HepG2 (cell line): Measurements from ENCODE around the gene HPS3. TPM values are rescaled to one million over a fixed set of nuclear protein-coding genes. Genes with fewer than 3 reads are reported as not detected.

Experiments
- ATAC-seq: fragments of 200-7000 bp; cut with Tn5 transposase; 3 replicates; pipeline ENCODE4 v1.9.1; 2020; ENCODE audit warnings: mild to moderate bottlenecking, moderate library complexity
- BruUV-seq: library from RNA; stranded (reverse); fragments of 400-500 nt; replicated peaks from 2 replicates; lab custom pipeline; 2021; lab: Mats Ljungman, UMichigan
- CTCF ChIA-PET: fragments of 300-600 bp; formaldehyde crosslinking; extraction: SDS; loops from one replicate; lab custom pipeline; 2021; ENCODE audit warnings: low total read pairs, inconsistent platforms, low intra/inter-chr PET ratio; lab: Yijun Ruan, JAX
- POLR2A ChIA-PET: fragments of 350-600 bp; sonication (Branson Sonifier 250); formaldehyde crosslinking; loops from one replicate; lab custom pipeline; 2020; ENCODE audit warnings: antibody characterized with exemption, inconsistent platforms; lab: Yijun Ruan, JAX
- DNase-seq: peaks from one replicate; pipeline ENCODE4 v3.0.0-alpha.2; 2015; ENCODE audit warnings: low spot score
- FAIRE-seq: peaks from 3 replicates; lab custom pipeline; 2011; peaks lifted over from hg19 to GRCh38; lab: Jason Lieb, UNC
- H2AFZ ChIP-seq: one replicate; pipeline ENCODE4 v1.6.1; 2011; ENCODE audit warnings: low read length, inconsistent platforms
- H3K27ac ChIP-seq: fragments of 300-600 bp; 3 replicates; pipeline ENCODE4 v1.8.0; 2011; ENCODE audit warnings: mixed run types, mild to moderate bottlenecking, mixed read lengths, low read length, inconsistent platforms; ENCODE audit not compliant: insufficient read depth; ENCODE audit errors: extremely low read length
- H3K27me3 ChIP-seq, 2 experiments: fragments of 200-600 bp in 1 of 2; 2 replicates in 1 of 2; 3 replicates in 1 of 2; pipeline versions ENCODE4 v1.6.0 to v1.8.0; 2011; ENCODE audit warnings: low read length in 2 of 2, mild to moderate bottlenecking in 2 of 2, moderate library complexity in 2 of 2, inconsistent platforms in 1 of 2; ENCODE audit not compliant: insufficient read depth in 2 of 2, control insufficient read depth in 1 of 2
- H3K36me3 ChIP-seq, 2 experiments: fragments of 200-600 bp in 1 of 2; replicated peaks in 1 of 2; 2 replicates in 1 of 2; 3 replicates in 1 of 2; pipeline versions ENCODE4 v1.5.1 to v1.8.0; 2011; ENCODE audit warnings: low read length in 2 of 2, inconsistent platforms in 1 of 2; ENCODE audit not compliant: insufficient read depth in 2 of 2, control insufficient read depth in 1 of 2
- H3K4me1 ChIP-seq: 2 replicates; pipeline ENCODE4 v1.5.1; 2012; ENCODE audit warnings: low read length, inconsistent platforms; ENCODE audit not compliant: insufficient read depth
- H3K4me2 ChIP-seq: 2 replicates; pipeline ENCODE4 v1.6.0; 2011; ENCODE audit warnings: low read depth, low read length, inconsistent platforms
- H3K4me3 ChIP-seq, 3 experiments: fragments of 200-600 bp in 1 of 3; sonication (generic), shearing (Covaris generic) in 1 of 3; replicated peaks in 1 of 3; 2 replicates each; pipeline ENCODE4 v1.5.1; 2011 to 2016; ENCODE audit warnings: low read length in 3 of 3, inconsistent platforms in 2 of 3, low read depth in 2 of 3, mild to moderate bottlenecking in 2 of 3, control low read depth in 1 of 3, mixed read lengths in 1 of 3; ENCODE audit not compliant: insufficient read depth in 1 of 3
- H3K79me2 ChIP-seq: one replicate; pipeline ENCODE4 v1.6.1; 2011; ENCODE audit warnings: low read length, inconsistent platforms; ENCODE audit not compliant: insufficient read depth
- H3K9ac ChIP-seq: 2 replicates; pipeline ENCODE4 v1.6.0; 2011; ENCODE audit warnings: mild to moderate bottlenecking, low read depth, low read length, inconsistent platforms; ENCODE audit not compliant: insufficient read depth
- H3K9me3 ChIP-seq: 2 replicates; pipeline ENCODE4 v1.5.1; 2012; ENCODE audit warnings: mild to moderate bottlenecking, low read length
- H4K20me1 ChIP-seq: 2 replicates; pipeline ENCODE4 v1.6.0; 2011; ENCODE audit warnings: inconsistent platforms, mild to moderate bottlenecking, low read length, moderate library complexity; ENCODE audit not compliant: insufficient read depth
- KDM1A ChIP-seq: IDR thresholded peaks from 2 replicates; pipeline ENCODE4 v1.6.1; 2016; ENCODE audit warnings: missing compliant biosample characterization
- MAFK ChIP-seq, 2 experiments: IDR thresholded peaks in 1 of 2; conservative IDR thresholded peaks in 1 of 2; 2 replicates each; pipeline ENCODE4 v1.6.1; 2011; ENCODE audit warnings: improper control_type of control experiment in 2 of 2, low read length in 2 of 2
- SNAPC5 ChIP-seq: sonication (generic); formaldehyde crosslinking; IDR thresholded peaks from 2 replicates; pipeline ENCODE4 v1.8.1; 2023; ENCODE audit warnings: mild to moderate bottlenecking, missing genetic modification reagents, borderline replicate concordance
- ZNF629 ChIP-seq: sonication (generic); formaldehyde crosslinking; conservative IDR thresholded peaks from 2 replicates; pipeline ENCODE4 v1.5.0; 2020; ENCODE audit warnings: missing genetic modification reagents
- ZNF879 ChIP-seq: sonication (generic); formaldehyde crosslinking; IDR thresholded peaks from 2 replicates; pipeline ENCODE4 v1.8.1; 2023; ENCODE audit warnings: missing genetic modification reagents
- WGBS: methylation state at CpG from one replicate; pipeline ENCODE4 v1.1.6; 2017; ENCODE audit warnings: low lambda C conversion rate; 5-methylcytosine and 5-hydroxymethylcytosine counted together
- in situ Hi-C: cut with HindIII; loops from 2 replicates; pipeline ENCODE4 v1.10.0; 2017; ENCODE audit warnings: low pct_unique_long_range_greater_than_20kb; ENCODE audit not compliant: extremely low pct_ligation_motif_present
- intact Hi-C: fragments of 100-400 bp; cut with micrococcal nuclease; formaldehyde crosslinking; loops from one replicate; pipeline ENCODE4 v1.10.0; 2022; ENCODE audit not compliant: unreplicated experiment
- polyA plus RNA-seq, 8 experiments: library from polyadenylated mRNA; depleted of rRNA in 3 of 8; stranded (reverse) in 7 of 8; unstranded in 1 of 8; fragments of >200 nt; fragmentation: Illumina TruSeq in 4 of 8; extraction: Trizol in 4 of 8; gene quantifications; 2 replicates each; pipeline versions ENCODE4 v1.2.1 to v1.2.3, GENCODE V29; 2011 to 2016; ENCODE audit warnings: low read depth in 4 of 8, missing spikeins in 1 of 8, mixed read lengths in 1 of 8; ENCODE audit not compliant: insufficient read depth in 1 of 8
- total RNA-seq, 5 experiments: library from RNA; depleted of rRNA; stranded (reverse); fragments of >200 nt; fragmentation: Illumina TruSeq; extraction: Trizol; gene quantifications; 2 replicates each; pipeline ENCODE4 v1.2.3, GENCODE V29; 2016; ENCODE audit warnings: low read depth in 1 of 5
- TF ChIP-seq, protein P1 (sequence below): fragments of 450-650 bp; IDR thresholded peaks from 2 replicates; pipeline ENCODE4 v1.6.1; 2017

HPS3 gene
- total and polyA plus RNA-seq, 2 of the 13 experiments (the other 11 are each of a cell fraction or from before 2014, with no cell fraction given): 9.5 to 18.9 TPM

- POLR2A ChIA-PET: no interaction called here
- no peaks in the 10 kb centered on the region for H4K20me1 ChIP-seq
- intact Hi-C loops (no loop called here), in situ Hi-C loops (no loop called here)
- no peak overlapping the region for H2AFZ ChIP-seq
- no peak overlapping the region for H3K9ac ChIP-seq
- H3K36me3 ChIP-seq: peaks cover 5 to 16% of the 10 kb centered on the region in 2 experiments; a peak in 4 of 5 replicates
- TF ChIP-seq ZNF629 (CRISPR knock-in tag): no peak
- TF ChIP-seq MAFK (conservative IDR thresholded peaks at IDR 0.05 in 1 of 2, IDR thresholded peaks at IDR 0.05 in 1 of 2; ENCODE audit: low read length in 2 of 2): no peak
- H3K4me1 ChIP-seq: no peaks in the 10 kb centered on the region
- BruUV-seq: no TSS peak
- no peak overlapping the region for H3K4me2 ChIP-seq
- DNase-seq: no peak
- H3K9me3 ChIP-seq: no peaks in the 10 kb centered on the region
- no peaks in the 10 kb centered on the region for H3K27me3 ChIP-seq
- FAIRE-seq: no peak
- 100% methylated on average over 2 of the region's 2 CpGs for WGBS
- no peaks in the 10 kb centered on the region for H3K79me2 ChIP-seq
- no peak for ATAC-seq
- CTCF ChIA-PET: no interaction called here
- H3K4me3 ChIP-seq: no peak overlapping the region
- H3K27ac ChIP-seq: no peak overlapping the region
Observed at GRCh38 chr3:149145356-149145755, 15.9 kb downstream of the HPS3 start.

GRCh38 chr3:149145974-149146373 lies 16.5 kb downstream of the HPS3 start:
- Histone ChIP-seq H3K9me3 (no peaks in the 10 kb centered on the region), H2AFZ (no peak overlapping the region), H3K27ac (no peak overlapping the region), H3K4me1 (no peaks in the 10 kb centered on the region), H3K9ac (no peak overlapping the region), H3K4me2 (no peak overlapping the region), H3K79me2 (no peaks in the 10 kb centered on the region), H3K27me3 (no peaks in the 10 kb centered on the region), H3K36me3 (peaks cover 6 to 19% of the 10 kb centered on the region in 2 experiments; a peak in 4 of 5 replicates), H3K4me3 (no peak overlapping the region), H4K20me1 (no peaks in the 10 kb centered on the region)
- intact Hi-C loops: no loop called here
- no TSS peak for BruUV-seq
- FAIRE-seq (no peak), DNase-seq (no peak), ATAC-seq (no peak)
- ChIA-PET CTCF (no interaction called here), POLR2A (interaction anchor here (1.5 kb wide), 1 partner anchor 16 kb away, joined by 3 read pairs; the partner anchor contains the start of gene HPS3)
- in situ Hi-C loops: no loop called here
- WGBS: 98% methylated on average over 1 of the region's 1 CpG
- TF ChIP-seq KDM1A (CRISPR knock-in tag): no peak
- TF ChIP-seq, protein P1, sequence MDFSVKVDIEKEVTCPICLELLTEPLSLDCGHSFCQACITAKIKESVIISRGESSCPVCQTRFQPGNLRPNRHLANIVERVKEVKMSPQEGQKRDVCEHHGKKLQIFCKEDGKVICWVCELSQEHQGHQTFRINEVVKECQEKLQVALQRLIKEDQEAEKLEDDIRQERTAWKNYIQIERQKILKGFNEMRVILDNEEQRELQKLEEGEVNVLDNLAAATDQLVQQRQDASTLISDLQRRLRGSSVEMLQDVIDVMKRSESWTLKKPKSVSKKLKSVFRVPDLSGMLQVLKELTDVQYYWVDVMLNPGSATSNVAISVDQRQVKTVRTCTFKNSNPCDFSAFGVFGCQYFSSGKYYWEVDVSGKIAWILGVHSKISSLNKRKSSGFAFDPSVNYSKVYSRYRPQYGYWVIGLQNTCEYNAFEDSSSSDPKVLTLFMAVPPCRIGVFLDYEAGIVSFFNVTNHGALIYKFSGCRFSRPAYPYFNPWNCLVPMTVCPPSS: no peak
- no peak for TF ChIP-seq ZNF879
- no peak for TF ChIP-seq SNAPC5 (CRISPR knock-in tag)
